Uterus (tissue), 4 donors: Measurements from ENCODE around the gene NPTX1. TPM values are rescaled to one million over a fixed set of nuclear protein-coding genes. Genes with fewer than 3 reads are reported as not detected.
A peak's percentile ranks its signal among the peaks of the same experiment; 100 is the strongest.

Experiments used
- DNase-seq, 2 donors: peaks; one replicate each; pipeline ENCODE4 v3.0.0-alpha.2; 2019 to 2020
- H3K27ac ChIP-seq, 2 donors: fragments of 200-600 bp; sonication (generic); 1 replicate in 1 of 2; 2 replicates in 1 of 2; pipeline ENCODE4 v1.5.1; 2016 to 2018
- H3K27me3 ChIP-seq, 2 donors: fragments of 200-600 bp; sonication (generic); one replicate each; pipeline ENCODE4 v1.5.1; 2018 to 2019; ENCODE audit warnings: control low read depth in 1 of 2
- H3K36me3 ChIP-seq, 2 donors: fragments of 200-600 bp; sonication (generic); one replicate each; pipeline ENCODE4 v1.5.1; 2019; ENCODE audit warnings: control low read depth in 1 of 2
- H3K4me1 ChIP-seq, 2 donors: fragments of 200-600 bp; sonication (generic); one replicate each; pipeline ENCODE4 v1.5.1; 2018 to 2019; ENCODE audit warnings: control low read depth in 1 of 2
- H3K4me3 ChIP-seq, 2 donors: fragments of 200-600 bp; sonication (generic); 1 replicate in 1 of 2; 2 replicates in 1 of 2; pipeline ENCODE4 v1.5.1; 2018 to 2019; ENCODE audit warnings: mild to moderate bottlenecking in 1 of 2
- H3K9me3 ChIP-seq, 2 donors: fragments of 200-600 bp; sonication (generic); one replicate each; pipeline ENCODE4 v1.5.1; 2019; ENCODE audit warnings: control low read depth in 1 of 2
- CTCF ChIP-seq, 4 experiments: fragments of 200-600 bp in 2 of 4; fragments of 450-650 bp in 2 of 4; sonication (generic) in 2 of 4; IDR thresholded peaks; one replicate each; pipeline ENCODE4 v1.5.1; 2016 to 2019; ENCODE audit warnings: antibody characterized with exemption in 4 of 4, mild to moderate bottlenecking in 2 of 4, moderate library complexity in 1 of 4
- POLR2A ChIP-seq, 2 donors: fragments of 450-650 bp; IDR thresholded peaks; one replicate each; pipeline ENCODE4 v1.6.1; 2016; ENCODE audit warnings: antibody characterized with exemption in 2 of 2, mild to moderate bottlenecking in 1 of 2, moderate library complexity in 1 of 2
- intact Hi-C: fragments of 100-400 bp; cut with DNase I; formaldehyde crosslinking; loops from one replicate; pipeline ENCODE4 v1.15.1; 2023; ENCODE audit warnings: low total_unique reads
- total RNA-seq, 4 donors: library from RNA; depleted of rRNA in 3 of 4; stranded (reverse); fragments of >200 nt in 3 of 4; gene quantifications; one replicate each; pipeline versions ENCODE4 v1.1.0 to v1.2.4, GENCODE V29; 2014 to 2023
- donor health status: DM: yes; HTN: yes; CAD: no.

NPTX1 gene
- total RNA-seq, 4 donors from 2014 or later = 1.6 to 2.1 TPM; not detected in 2

- H3K27ac ChIP-seq = no peak overlapping the region
- no peaks in the 10 kb centered on the region for H3K36me3 ChIP-seq
- DNase-seq = no peak
- no peaks in the 10 kb centered on the region for H3K9me3 ChIP-seq
- intact Hi-C loops = no loop called here
- H3K4me3 ChIP-seq = no peak overlapping the region
- peaks cover 0 to 3% of the 10 kb centered on the region in 2 donors for H3K4me1 ChIP-seq
- no peaks in the 10 kb centered on the region for H3K27me3 ChIP-seq
- no peak for TF ChIP-seq POLR2A (IDR thresholded peaks at IDR 0.05)
- no peak for TF ChIP-seq CTCF (IDR thresholded peaks at IDR 0.05)
Observed at GRCh38 chr17:80451104-80451775, 25.2 kb downstream of the NPTX1 start.

GRCh38 chr17:80449930-80450576 lies 26.4 kb downstream of the NPTX1 start:
- TF ChIP-seq CTCF (IDR thresholded peaks at IDR 0.05) = no peak
- no peak for TF ChIP-seq POLR2A (IDR thresholded peaks at IDR 0.05)
- no peaks in the 10 kb centered on the region for H3K36me3 ChIP-seq
- H3K27ac ChIP-seq = peak overlapping the region in 1 of 2 donors; percentile 53
- intact Hi-C loops = no loop called here
- no peaks in the 10 kb centered on the region for H3K9me3 ChIP-seq
- no peak for DNase-seq
- H3K4me1 ChIP-seq = peaks cover 0 to 3% of the 10 kb centered on the region in 2 donors
- H3K4me3 ChIP-seq = no peak overlapping the region
- H3K27me3 ChIP-seq = no peaks in the 10 kb centered on the region

- peak overlapping the region in 1 of 2 donors; percentile 53 for H3K27ac ChIP-seq
Observed at GRCh38 chr17:80449194-80449929, 27.0 kb downstream of the NPTX1 start.

GRCh38 chr17:80447790-80448189 lies 28.6 kb downstream of the NPTX1 start:
- H3K4me3 ChIP-seq = no peak overlapping the region
- no peaks in the 10 kb centered on the region for H3K4me1 ChIP-seq
- no peaks in the 10 kb centered on the region for H3K36me3 ChIP-seq
- no peak overlapping the region for H3K27ac ChIP-seq
- no peak for DNase-seq
- H3K9me3 ChIP-seq = no peaks in the 10 kb centered on the region
- no peak for TF ChIP-seq POLR2A (IDR thresholded peaks at IDR 0.05)
- no peaks in the 10 kb centered on the region for H3K27me3 ChIP-seq
- intact Hi-C loops = no loop called here

More at GRCh38 chr17:80449194-80449929, 27.0 kb downstream of the NPTX1 start:
- intact Hi-C loops = no loop called here
- Histone ChIP-seq H3K4me1 (peaks cover 0 to 3% of the 10 kb centered on the region in 2 donors), H3K4me3 (no peak overlapping the region), H3K27me3 (no peaks in the 10 kb centered on the region), H3K36me3 (no peaks in the 10 kb centered on the region), H3K9me3 (no peaks in the 10 kb centered on the region)
- TF ChIP-seq POLR2A (IDR thresholded peaks at IDR 0.05) (no peak), CTCF (IDR thresholded peaks at IDR 0.05) (no peak)
- no peak for DNase-seq

- intact Hi-C loops = no loop called here
- Histone ChIP-seq H3K27me3 (no peaks in the 10 kb centered on the region), H3K27ac (no peak overlapping the region), H3K36me3 (no peaks in the 10 kb centered on the region), H3K4me1 (no peaks in the 10 kb centered on the region), H3K9me3 (no peaks in the 10 kb centered on the region), H3K4me3 (no peak overlapping the region)
- DNase-seq = no peak
- TF ChIP-seq POLR2A (IDR thresholded peaks at IDR 0.05) (no peak), CTCF (IDR thresholded peaks at IDR 0.05) (no peak)
Observed at GRCh38 chr17:80446645-80447405, 29.6 kb downstream of the NPTX1 start.
